ENCODE measurements around the gene ARID1A. TPM values are rescaled to one million over a fixed set of nuclear protein-coding genes. Genes with fewer than 3 reads are reported as not detected.

ARID1A gene
- total and polyA plus RNA-seq, 12 donors: 11.3 to 90.3 (median 51.1) TPM

GRCh38 chr1:26677306-26678115 is 18.3 kb upstream of the ARID1A start:
- TF ChIP-seq CTCF (IDR thresholded peaks at IDR 0.05) (peak; percentile 14 to 74 (median 65)), POLR2A (IDR thresholded peaks at IDR 0.05) (no peak)
- H3K4me3 ChIP-seq: peak overlapping the region in 1 of 4 donors; percentile 24
- H3K27me3 ChIP-seq: no peaks in the 10 kb centered on the region
- H3K4me1 ChIP-seq (replicated peaks in 1 of 2): peaks cover 0 to 12% of the 10 kb centered on the region in 2 donors
- H3K9me3 ChIP-seq (replicated peaks in 1 of 3): no peaks in the 10 kb centered on the region
- intact Hi-C loops (cut with DNase I): loop anchor here in 1 of 2 donors (5.0 kb wide), 1 partner anchor 75 kb away; no protein-coding TSS in a partner anchor
- peak; percentile 78 to 94 (median 85) for DNase-seq
- 5 to 8% (median 5%) methylated on average over 9 of the region's 9 CpGs for WGBS, 4 donors
- H3K36me3 ChIP-seq (replicated peaks in 1 of 2): no peaks in the 10 kb centered on the region
- peak overlapping the region in 4 of 5 donors; percentile 13 to 33 (median 16) for H3K27ac ChIP-seq

GRCh38 chr1:26684763-26685508 is 10.9 kb upstream of the ARID1A start:
- Histone ChIP-seq H3K27me3 (no peaks in the 10 kb centered on the region), H3K4me1 (replicated peaks in 1 of 2) (no peaks in the 10 kb centered on the region), H3K27ac (no peak overlapping the region), H3K9me3 (replicated peaks in 1 of 3) (no peaks in the 10 kb centered on the region), H3K36me3 (replicated peaks in 1 of 2) (no peaks in the 10 kb centered on the region), H3K4me3 (no peak overlapping the region)
- intact Hi-C loops (cut with DNase I): loop anchor here in 1 of 2 donors (5.0 kb wide), 1 partner anchor 83 kb away; no protein-coding TSS in a partner anchor
- WGBS, 4 donors: 79 to 88% (median 85%) methylated on average over 4 of the region's 4 CpGs
- TF ChIP-seq POLR2A (IDR thresholded peaks at IDR 0.05): no peak
- TF ChIP-seq CTCF (IDR thresholded peaks at IDR 0.05): no peak
- DNase-seq: no peak

GRCh38 chr1:26686795-26687194 is 9.0 kb upstream of the ARID1A start:
- DNase-seq: no peak
- Histone ChIP-seq H3K9me3 (replicated peaks in 1 of 3) (no peaks in the 10 kb centered on the region), H3K36me3 (replicated peaks in 1 of 2) (no peaks in the 10 kb centered on the region), H3K27me3 (no peaks in the 10 kb centered on the region), H3K4me3 (no peak overlapping the region), H3K4me1 (replicated peaks in 1 of 2) (peaks cover 0 to 15% of the 10 kb centered on the region in 2 donors), H3K27ac (no peak overlapping the region)
- TF ChIP-seq CTCF (IDR thresholded peaks at IDR 0.05): no peak
- TF ChIP-seq POLR2A (IDR thresholded peaks at IDR 0.05): no peak
- WGBS, 4 donors: 20 to 42% (median 25%) methylated on average over 1 of the region's 1 CpG
- intact Hi-C loops (cut with DNase I): no loop called here

GRCh38 chr1:26689504-26689903 is 6.3 kb upstream of the ARID1A start:
- no peak for DNase-seq
- TF ChIP-seq CTCF (IDR thresholded peaks at IDR 0.05): no peak
- TF ChIP-seq POLR2A (IDR thresholded peaks at IDR 0.05): no peak
- WGBS, 4 donors: 90 to 93% (median 91%) methylated on average over 9 of the region's 9 CpGs
- no peaks in the 10 kb centered on the region for H3K9me3 ChIP-seq (replicated peaks in 1 of 3)
- no peaks in the 10 kb centered on the region for H3K36me3 ChIP-seq (replicated peaks in 1 of 2)
- intact Hi-C loops (cut with DNase I): no loop called here
- no peak overlapping the region for H3K27ac ChIP-seq
- H3K27me3 ChIP-seq: no peaks in the 10 kb centered on the region
- H3K4me3 ChIP-seq: no peak overlapping the region
- peaks cover 13 to 32% of the 10 kb centered on the region in 2 donors for H3K4me1 ChIP-seq (replicated peaks in 1 of 2)
